ENCODE data around the gene BTBD18. TPM values are rescaled to one million over a fixed set of nuclear protein-coding genes. Genes with fewer than 3 reads are reported as not detected.

The BTBD18 gene
- total and polyA plus RNA-seq, 4 donors = 0.13 TPM; not detected in 3

- Histone ChIP-seq H3K27me3 (ENCODE audit: control insufficient read depth in 4 of 4, insufficient read depth in 4 of 4, low read length in 3 of 4) (no peaks in the 10 kb centered on the region), H3K9ac (ENCODE audit: low read depth in 1 of 2, low read length in 2 of 2) (peak overlapping the region in 1 of 2 donors; percentile 24), H3K9me3 (ENCODE audit: control insufficient read depth in 4 of 4, low read length in 3 of 4) (no peaks in the 10 kb centered on the region), H3K27ac (ENCODE audit: low read depth in 1 of 2, low read length in 2 of 2) (no peak overlapping the region), H3K4me1 (ENCODE audit: control insufficient read depth in 4 of 4, insufficient read depth in 4 of 4, low read length in 3 of 4) (peaks cover 0 to 4% (median under 1%) of the 10 kb centered on the region in 4 donors), H3K4me3 (ENCODE audit: low read depth in 1 of 3, low read length in 3 of 3) (no peak overlapping the region), H3K36me3 (ENCODE audit: control insufficient read depth in 4 of 4, insufficient read depth in 3 of 4, low read depth in 1 of 4, low read length in 3 of 4) (peaks cover 4 to 18% (median 10%) of the 10 kb centered on the region in 4 donors)
- TF ChIP-seq RAD21 (IDR thresholded peaks at IDR 0.05) (no peak), HNF4G (IDR thresholded peaks at IDR 0.05) (no peak), NR2F2 (IDR thresholded peaks at IDR 0.05) (no peak), JUND (IDR thresholded peaks at IDR 0.05) (no peak), SP1 (IDR thresholded peaks at IDR 0.05) (no peak), MAX (IDR thresholded peaks at IDR 0.05) (no peak), RXRA (IDR thresholded peaks at IDR 0.05) (no peak), FOXA1 (IDR thresholded peaks at IDR 0.05) (no peak), YY1 (IDR thresholded peaks at IDR 0.05) (no peak), HNF4A (conservative IDR thresholded peaks at IDR 0.05) (no peak), GABPA (IDR thresholded peaks at IDR 0.05 in 1 of 2, conservative IDR thresholded peaks at IDR 0.05 in 1 of 2) (no peak)
- DNase-seq (ENCODE audit: low spot score) = no peak
- 79% methylated on average over 3 of the region's 3 CpGs for WGBS
Observed at GRCh38 chr11:57735619-57736298, 15.9 kb downstream of the BTBD18 start.

- TF ChIP-seq MAX (IDR thresholded peaks at IDR 0.05) = no peak
- no peak for TF ChIP-seq NR2F2 (IDR thresholded peaks at IDR 0.05)
- no peak for TF ChIP-seq HNF4A (conservative IDR thresholded peaks at IDR 0.05)
- no peak for TF ChIP-seq GABPA (IDR thresholded peaks at IDR 0.05 in 1 of 2, conservative IDR thresholded peaks at IDR 0.05 in 1 of 2)
- TF ChIP-seq SP1 (IDR thresholded peaks at IDR 0.05) = no peak
- TF ChIP-seq REST (IDR thresholded peaks at IDR 0.05) = no peak
- no peak for TF ChIP-seq HNF4G (IDR thresholded peaks at IDR 0.05)
- TF ChIP-seq FOXA2 (IDR thresholded peaks at IDR 0.05) = no peak
- TF ChIP-seq EGR1 (IDR thresholded peaks at IDR 0.05; ENCODE audit: low read depth in 2 of 2) = no peak
- no peak for TF ChIP-seq RAD21 (IDR thresholded peaks at IDR 0.05)
- TF ChIP-seq ZBTB33 (IDR thresholded peaks at IDR 0.05) = no peak
- TF ChIP-seq JUND (IDR thresholded peaks at IDR 0.05) = no peak
- TF ChIP-seq TAF1 (conservative IDR thresholded peaks at IDR 0.05) = no peak
- TF ChIP-seq YY1 (IDR thresholded peaks at IDR 0.05) = no peak
- TF ChIP-seq ATF3 (IDR thresholded peaks at IDR 0.05) = no peak
- no peak for TF ChIP-seq CTCF (IDR thresholded peaks at IDR 0.05; ENCODE audit: low read depth, low read length, missing input control)
- no peak overlapping the region for H3K4me3 ChIP-seq (ENCODE audit: low read depth in 1 of 3, low read length in 3 of 3)
- no peaks in the 10 kb centered on the region for H3K4me1 ChIP-seq (ENCODE audit: control insufficient read depth in 4 of 4, insufficient read depth in 4 of 4, low read length in 3 of 4)
- no peak overlapping the region for H3K9ac ChIP-seq (ENCODE audit: low read depth in 1 of 2, low read length in 2 of 2)
- no peaks in the 10 kb centered on the region for H3K9me3 ChIP-seq (ENCODE audit: control insufficient read depth in 4 of 4, low read length in 3 of 4)
- H3K27ac ChIP-seq (ENCODE audit: low read depth in 1 of 2, low read length in 2 of 2) = no peak overlapping the region
- 98% methylated on average over 1 of the region's 1 CpG for WGBS
- DNase-seq (ENCODE audit: low spot score) = no peak
- H3K27me3 ChIP-seq (ENCODE audit: control insufficient read depth in 4 of 4, insufficient read depth in 4 of 4, low read length in 3 of 4) = no peaks in the 10 kb centered on the region
- peaks cover 0 to 4% (median 3%) of the 10 kb centered on the region in 4 donors for H3K36me3 ChIP-seq (ENCODE audit: control insufficient read depth in 4 of 4, insufficient read depth in 3 of 4, low read depth in 1 of 4, low read length in 3 of 4)
Observed at GRCh38 chr11:57732661-57733060, 19.0 kb downstream of the BTBD18 start.
